Vagina (tissue), 2 donors: Measurements from ENCODE around the gene GPR15.

ENCODE experiments used
- POLR2A ChIP-seq, 2 donors: fragments of 450-650 bp; IDR thresholded peaks; one replicate each; pipeline ENCODE4 v1.6.1; 2017; ENCODE audit warnings: antibody characterized with exemption in 2 of 2, mild to moderate bottlenecking in 2 of 2, moderate library complexity in 2 of 2
- TF ChIP-seq, protein P1 (sequence below), 3 experiments: fragments of 450-650 bp in 2 of 3; fragments of 200-600 bp in 1 of 3; sonication (generic) in 1 of 3; IDR thresholded peaks; one replicate each; pipeline ENCODE4 v1.5.1; 2017 to 2019; ENCODE audit warnings: antibody characterized with exemption in 3 of 3, mild to moderate bottlenecking in 2 of 3, moderate library complexity in 2 of 3

DNA sequence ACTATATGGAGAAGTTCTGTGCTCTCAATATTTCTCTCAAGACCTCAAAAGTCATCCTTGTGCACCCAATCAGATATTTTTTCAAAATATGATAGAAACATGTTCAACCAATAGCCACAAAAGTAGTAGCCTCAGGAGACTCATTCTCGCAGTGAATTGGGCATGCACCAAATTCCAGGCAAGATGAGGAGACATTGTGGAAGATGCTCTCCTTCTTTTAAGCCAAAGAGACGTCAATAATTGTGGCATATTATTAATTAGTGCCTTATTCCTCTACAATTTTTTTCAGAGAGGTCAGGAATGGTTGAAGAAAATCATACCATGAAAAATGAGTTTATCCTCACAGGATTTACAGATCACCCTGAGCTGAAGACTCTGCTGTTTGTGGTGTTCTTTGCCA, 34.4 kb upstream of the GPR15 start, which contains the start of gene OR5K2:
- TF ChIP-seq, protein P1, sequence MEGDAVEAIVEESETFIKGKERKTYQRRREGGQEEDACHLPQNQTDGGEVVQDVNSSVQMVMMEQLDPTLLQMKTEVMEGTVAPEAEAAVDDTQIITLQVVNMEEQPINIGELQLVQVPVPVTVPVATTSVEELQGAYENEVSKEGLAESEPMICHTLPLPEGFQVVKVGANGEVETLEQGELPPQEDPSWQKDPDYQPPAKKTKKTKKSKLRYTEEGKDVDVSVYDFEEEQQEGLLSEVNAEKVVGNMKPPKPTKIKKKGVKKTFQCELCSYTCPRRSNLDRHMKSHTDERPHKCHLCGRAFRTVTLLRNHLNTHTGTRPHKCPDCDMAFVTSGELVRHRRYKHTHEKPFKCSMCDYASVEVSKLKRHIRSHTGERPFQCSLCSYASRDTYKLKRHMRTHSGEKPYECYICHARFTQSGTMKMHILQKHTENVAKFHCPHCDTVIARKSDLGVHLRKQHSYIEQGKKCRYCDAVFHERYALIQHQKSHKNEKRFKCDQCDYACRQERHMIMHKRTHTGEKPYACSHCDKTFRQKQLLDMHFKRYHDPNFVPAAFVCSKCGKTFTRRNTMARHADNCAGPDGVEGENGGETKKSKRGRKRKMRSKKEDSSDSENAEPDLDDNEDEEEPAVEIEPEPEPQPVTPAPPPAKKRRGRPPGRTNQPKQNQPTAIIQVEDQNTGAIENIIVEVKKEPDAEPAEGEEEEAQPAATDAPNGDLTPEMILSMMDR (IDR thresholded peaks at IDR 0.05), result no peak
- TF ChIP-seq POLR2A (IDR thresholded peaks at IDR 0.05), result no peak
